Lower lobe of right lung (tissue), 2 donors: ENCODE results near the gene EPB41L3. TPM values are rescaled to one million over a fixed set of nuclear protein-coding genes. Genes with fewer than 3 reads are reported as not detected.

Source experiments
- ATAC-seq, 2 donors: fragments of 200-7000 bp; cut with Tn5 transposase; one replicate each; pipeline ENCODE4 v1.9.1; 2020 to 2022; ENCODE audit warnings: mild to moderate bottlenecking in 2 of 2, moderate library complexity in 2 of 2
- DNase-seq: peaks from one replicate; pipeline ENCODE4 v3.0.0-alpha.2; 2020
- H3K27ac ChIP-seq: fragments of 200-600 bp; one replicate; pipeline ENCODE4 v1.8.0; 2022
- H3K27me3 ChIP-seq: fragments of 200-600 bp; one replicate; pipeline ENCODE4 v1.8.0; 2022; ENCODE audit warnings: low read depth
- H3K36me3 ChIP-seq: fragments of 200-600 bp; one replicate; pipeline ENCODE4 v1.8.0; 2022; ENCODE audit warnings: mild to moderate bottlenecking
- H3K4me1 ChIP-seq: fragments of 200-600 bp; one replicate; pipeline ENCODE4 v1.8.0; 2022
- H3K4me3 ChIP-seq: fragments of 200-600 bp; one replicate; pipeline ENCODE4 v1.8.0; 2022; ENCODE audit warnings: mild to moderate bottlenecking
- H3K9me3 ChIP-seq: fragments of 200-600 bp; one replicate; pipeline ENCODE4 v1.8.0; 2022
- intact Hi-C: fragments of 100-400 bp; cut with DNase I; formaldehyde crosslinking; loops from one replicate; pipeline ENCODE4 v1.11.0; 2022
- total RNA-seq: library from RNA; stranded (reverse); fragmentation: NEBNext Ultra II Directional; extraction: Animal tissue kit (Norgen Biotek cat#: 25700); gene quantifications from one replicate; pipeline ENCODE4 v1.2.1, GENCODE V29; 2021
- TF ChIP-seq, protein P1 (sequence below): fragments of 200-600 bp; IDR thresholded peaks from one replicate; pipeline ENCODE4 v1.8.0; 2022; ENCODE audit warnings: antibody characterized with exemption, mild to moderate bottlenecking
- donor health status: DM: no; HTN: yes; CAD: no; lungs with severe emphysema.

Gene EPB41L3
- total RNA-seq, 1 donor from 2014 or later = 72.5 TPM

- intact Hi-C loops = no loop called here
- no peak overlapping the region for H3K27ac ChIP-seq
- ATAC-seq (no peak), DNase-seq (no peak)
- H3K9me3 ChIP-seq = no peaks in the 10 kb centered on the region
- H3K36me3 ChIP-seq = peaks cover 4% of the 10 kb centered on the region
- no peaks in the 10 kb centered on the region for H3K27me3 ChIP-seq
- TF ChIP-seq, protein P1, sequence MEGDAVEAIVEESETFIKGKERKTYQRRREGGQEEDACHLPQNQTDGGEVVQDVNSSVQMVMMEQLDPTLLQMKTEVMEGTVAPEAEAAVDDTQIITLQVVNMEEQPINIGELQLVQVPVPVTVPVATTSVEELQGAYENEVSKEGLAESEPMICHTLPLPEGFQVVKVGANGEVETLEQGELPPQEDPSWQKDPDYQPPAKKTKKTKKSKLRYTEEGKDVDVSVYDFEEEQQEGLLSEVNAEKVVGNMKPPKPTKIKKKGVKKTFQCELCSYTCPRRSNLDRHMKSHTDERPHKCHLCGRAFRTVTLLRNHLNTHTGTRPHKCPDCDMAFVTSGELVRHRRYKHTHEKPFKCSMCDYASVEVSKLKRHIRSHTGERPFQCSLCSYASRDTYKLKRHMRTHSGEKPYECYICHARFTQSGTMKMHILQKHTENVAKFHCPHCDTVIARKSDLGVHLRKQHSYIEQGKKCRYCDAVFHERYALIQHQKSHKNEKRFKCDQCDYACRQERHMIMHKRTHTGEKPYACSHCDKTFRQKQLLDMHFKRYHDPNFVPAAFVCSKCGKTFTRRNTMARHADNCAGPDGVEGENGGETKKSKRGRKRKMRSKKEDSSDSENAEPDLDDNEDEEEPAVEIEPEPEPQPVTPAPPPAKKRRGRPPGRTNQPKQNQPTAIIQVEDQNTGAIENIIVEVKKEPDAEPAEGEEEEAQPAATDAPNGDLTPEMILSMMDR = no peak
- H3K4me3 ChIP-seq = no peak overlapping the region
- H3K4me1 ChIP-seq = peaks cover 14% of the 10 kb centered on the region
These were observed 129.3 kb downstream of the EPB41L3 start for GRCh38 chr18:5414546-5414945.

- peaks cover 4% of the 10 kb centered on the region for H3K36me3 ChIP-seq
- no peak overlapping the region for H3K4me3 ChIP-seq
- H3K9me3 ChIP-seq = no peaks in the 10 kb centered on the region
- H3K27me3 ChIP-seq = no peaks in the 10 kb centered on the region
- intact Hi-C loops = no loop called here
- TF ChIP-seq, protein P1 = no peak
- peaks cover 14% of the 10 kb centered on the region for H3K4me1 ChIP-seq
- no peak for ATAC-seq
- H3K27ac ChIP-seq = no peak overlapping the region
- no peak for DNase-seq
These were observed 130.3 kb downstream of the EPB41L3 start for GRCh38 chr18:5413447-5413846.

DNA sequence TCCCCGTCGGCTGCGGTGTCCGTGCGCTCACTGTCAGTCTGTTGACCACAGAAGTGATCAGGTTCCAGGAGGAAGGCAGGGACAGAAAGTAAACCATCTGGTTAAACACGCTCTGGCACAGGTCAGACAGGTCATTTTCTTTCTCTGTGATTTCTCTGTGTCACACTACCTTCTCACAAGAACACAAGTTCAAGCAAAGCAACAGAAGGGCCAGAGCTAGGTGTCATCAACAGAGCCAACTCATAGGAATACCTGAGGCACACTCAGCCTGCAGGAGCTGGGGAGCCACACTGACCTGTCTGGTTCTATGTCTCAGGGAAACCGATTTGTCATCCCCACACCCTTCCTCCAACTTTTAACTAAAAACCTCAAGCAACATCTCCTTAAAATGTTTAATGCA lies 133.2 kb downstream of the EPB41L3 start:
- ATAC-seq = no peak
- H3K4me1 ChIP-seq = no peaks in the 10 kb centered on the region
- DNase-seq = no peak

DNA sequence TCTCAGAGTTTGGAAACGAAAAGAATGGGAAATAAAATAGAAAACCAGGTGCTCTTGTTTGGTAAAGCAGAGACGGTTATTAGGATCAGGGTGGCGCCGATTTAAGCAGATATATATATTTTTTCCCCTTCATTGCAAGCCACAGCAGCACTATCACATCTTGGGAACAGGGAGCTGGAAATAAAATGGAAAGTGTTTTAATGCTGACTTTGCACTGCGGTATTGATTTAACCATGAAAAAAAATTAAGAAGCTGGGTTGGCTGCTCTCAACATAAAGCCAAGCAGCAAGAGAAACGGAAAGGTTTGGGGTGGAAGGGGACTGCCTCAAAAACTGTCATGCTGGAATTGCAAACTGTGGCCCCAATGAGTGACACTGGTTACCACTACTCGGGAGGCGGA lies 145.5 kb downstream of the EPB41L3 start:
- H3K9me3 ChIP-seq = no peaks in the 10 kb centered on the region
- H3K27ac ChIP-seq = no peak overlapping the region
- H3K4me1 ChIP-seq = no peaks in the 10 kb centered on the region
- ATAC-seq = no peak
- TF ChIP-seq, protein P1 = no peak
- H3K27me3 ChIP-seq = no peaks in the 10 kb centered on the region
- peaks cover 19% of the 10 kb centered on the region for H3K36me3 ChIP-seq
- no peak for DNase-seq
- no peak overlapping the region for H3K4me3 ChIP-seq
- intact Hi-C loops = no loop called here

More for the DNA sequence above, 133.2 kb downstream of the EPB41L3 start:
- Histone ChIP-seq H3K27me3 (no peaks in the 10 kb centered on the region), H3K36me3 (peaks cover 15% of the 10 kb centered on the region), H3K27ac (no peak overlapping the region), H3K9me3 (no peaks in the 10 kb centered on the region), H3K4me3 (no peak overlapping the region)
- TF ChIP-seq, protein P1 = no peak
- intact Hi-C loops = no loop called here

DNA sequence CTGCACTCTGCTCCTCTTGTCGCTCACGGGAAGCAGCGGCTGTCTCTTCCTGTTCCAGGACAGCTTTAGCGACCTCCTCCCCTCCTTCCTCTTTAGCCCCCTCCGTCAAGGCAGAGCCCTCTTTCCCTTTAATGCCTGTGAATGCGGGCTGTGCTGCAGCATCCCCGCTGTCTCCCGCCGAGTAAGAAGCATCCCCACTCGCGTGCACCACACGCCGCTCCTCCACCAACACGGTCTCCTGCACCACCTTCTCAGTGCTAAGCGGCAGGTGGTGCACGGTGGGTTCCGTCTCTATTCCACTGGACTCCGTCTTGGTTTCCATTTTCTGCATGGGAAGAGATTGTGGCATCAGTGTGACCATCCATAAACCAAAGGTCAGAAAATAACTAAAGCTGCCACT lies 146.7 kb downstream of the EPB41L3 start:
- DNase-seq (no peak), ATAC-seq (no peak)
- Histone ChIP-seq H3K9me3 (no peaks in the 10 kb centered on the region), H3K27me3 (no peaks in the 10 kb centered on the region), H3K4me3 (no peak overlapping the region), H3K36me3 (peaks cover 19% of the 10 kb centered on the region), H3K4me1 (no peaks in the 10 kb centered on the region), H3K27ac (no peak overlapping the region)
- intact Hi-C loops = no loop called here
- TF ChIP-seq, protein P1 = no peak
